ENCODE results near the gene ETV2. TPM values are rescaled to one million over a fixed set of nuclear protein-coding genes. Genes with fewer than 3 reads are reported as not detected.
"Not testable (repeated sequence)": the region's sequence is repeated elsewhere in the genome, so short reads cannot be mapped to it uniquely, and the experiment has no call there.

ETV2 gene
- total and polyA plus RNA-seq, 4 donors = 0.17 to 1.8 (median 1.1) TPM

GRCh38 chr19:35675589-35676140, 34.1 kb downstream of the ETV2 start:
- no peak overlapping the region for H3K4me3 ChIP-seq (ENCODE audit: low read depth in 1 of 3, low read length in 3 of 3)
- TF ChIP-seq TAF1 (conservative IDR thresholded peaks at IDR 0.05) (no peak), RAD21 (IDR thresholded peaks at IDR 0.05) (no peak), ATF3 (IDR thresholded peaks at IDR 0.05) (no peak), HNF4A (conservative IDR thresholded peaks at IDR 0.05) (no peak), SP1 (IDR thresholded peaks at IDR 0.05) (no peak), JUND (IDR thresholded peaks at IDR 0.05) (no peak), REST (IDR thresholded peaks at IDR 0.05) (no peak), FOXA2 (IDR thresholded peaks at IDR 0.05) (no peak), FOXA1 (IDR thresholded peaks at IDR 0.05) (no peak)
- H3K4me1 ChIP-seq (ENCODE audit: control insufficient read depth in 4 of 4, insufficient read depth in 4 of 4, low read length in 3 of 4) = peaks cover 0 to 6% (median 2%) of the 10 kb centered on the region in 4 donors
- no peak overlapping the region for H3K9ac ChIP-seq (ENCODE audit: low read depth in 1 of 2, low read length in 2 of 2)
- H3K36me3 ChIP-seq (ENCODE audit: control insufficient read depth in 4 of 4, insufficient read depth in 3 of 4, low read depth in 1 of 4, low read length in 3 of 4) = no peaks in the 10 kb centered on the region
- no peaks in the 10 kb centered on the region for H3K9me3 ChIP-seq (ENCODE audit: control insufficient read depth in 4 of 4, low read length in 3 of 4)
- 84% methylated on average over 15 of the region's 15 CpGs for WGBS
- no peak for DNase-seq (ENCODE audit: low spot score)
- no peaks in the 10 kb centered on the region for H3K27me3 ChIP-seq (ENCODE audit: control insufficient read depth in 4 of 4, insufficient read depth in 4 of 4, low read length in 3 of 4)
- no peak overlapping the region for H3K27ac ChIP-seq (ENCODE audit: low read depth in 1 of 2, low read length in 2 of 2)

DNA sequence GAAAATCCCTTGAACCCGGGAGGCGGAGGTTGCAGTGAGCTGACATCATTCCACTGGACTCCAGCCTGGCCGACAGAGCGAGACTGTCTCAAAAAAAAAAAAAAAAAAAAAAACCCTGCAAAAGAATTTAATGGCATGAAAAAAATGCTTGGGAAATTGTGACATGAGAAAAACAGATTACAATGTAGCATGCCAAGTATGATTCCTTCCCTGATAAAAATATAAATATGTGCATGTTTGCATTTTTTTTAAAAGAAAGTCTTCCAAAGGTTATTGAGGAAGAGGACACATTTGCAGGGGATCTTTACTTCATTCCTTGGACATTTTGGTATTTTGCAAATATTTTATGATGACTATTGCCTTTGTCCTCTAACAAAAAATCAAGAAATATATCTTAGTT, 48.3 kb downstream of the ETV2 start:
- no peak for DNase-seq (ENCODE audit: low spot score)
- H3K9ac ChIP-seq (ENCODE audit: low read depth in 1 of 2, low read length in 2 of 2) = no peak overlapping the region

GRCh38 chr19:35691106-35691505, 49.6 kb downstream of the ETV2 start:
- not testable (repeated sequence) for H3K4me1 ChIP-seq (ENCODE audit: control insufficient read depth in 4 of 4, insufficient read depth in 4 of 4, low read length in 3 of 4); H3K27ac ChIP-seq (ENCODE audit: low read depth in 1 of 2, low read length in 2 of 2); H3K4me3 ChIP-seq (ENCODE audit: low read depth in 1 of 3, low read length in 3 of 3); H3K27me3 ChIP-seq (ENCODE audit: control insufficient read depth in 4 of 4, insufficient read depth in 4 of 4, low read length in 3 of 4); H3K9ac ChIP-seq (ENCODE audit: low read depth in 1 of 2, low read length in 2 of 2); DNase-seq (ENCODE audit: low spot score); H3K36me3 ChIP-seq (ENCODE audit: control insufficient read depth in 4 of 4, insufficient read depth in 3 of 4, low read depth in 1 of 4, low read length in 3 of 4); H3K9me3 ChIP-seq (ENCODE audit: control insufficient read depth in 4 of 4, low read length in 3 of 4)
- WGBS = 95% methylated on average over 37 of the region's 37 CpGs

More for the DNA sequence above, 48.3 kb downstream of the ETV2 start:
- no peak overlapping the region for H3K4me3 ChIP-seq (ENCODE audit: low read depth in 1 of 3, low read length in 3 of 3)
- H3K27ac ChIP-seq (ENCODE audit: low read depth in 1 of 2, low read length in 2 of 2) = no peak overlapping the region
- H3K9me3 ChIP-seq (ENCODE audit: control insufficient read depth in 4 of 4, low read length in 3 of 4) = no peaks in the 10 kb centered on the region
- TF ChIP-seq FOXA1 (IDR thresholded peaks at IDR 0.05) (no peak), RXRA (IDR thresholded peaks at IDR 0.05) (no peak), YY1 (IDR thresholded peaks at IDR 0.05) (no peak)
- 80% methylated on average over 4 of the region's 4 CpGs for WGBS
- no peaks in the 10 kb centered on the region for H3K27me3 ChIP-seq (ENCODE audit: control insufficient read depth in 4 of 4, insufficient read depth in 4 of 4, low read length in 3 of 4)
- no peaks in the 10 kb centered on the region for H3K4me1 ChIP-seq (ENCODE audit: control insufficient read depth in 4 of 4, insufficient read depth in 4 of 4, low read length in 3 of 4)
- no peaks in the 10 kb centered on the region for H3K36me3 ChIP-seq (ENCODE audit: control insufficient read depth in 4 of 4, insufficient read depth in 3 of 4, low read depth in 1 of 4, low read length in 3 of 4)

- no peaks in the 10 kb centered on the region for H3K36me3 ChIP-seq (ENCODE audit: control insufficient read depth in 4 of 4, insufficient read depth in 3 of 4, low read depth in 1 of 4, low read length in 3 of 4)
- H3K4me1 ChIP-seq (ENCODE audit: control insufficient read depth in 4 of 4, insufficient read depth in 4 of 4, low read length in 3 of 4) = no peaks in the 10 kb centered on the region
- H3K27me3 ChIP-seq (ENCODE audit: control insufficient read depth in 4 of 4, insufficient read depth in 4 of 4, low read length in 3 of 4) = no peaks in the 10 kb centered on the region
- no peak overlapping the region for H3K9ac ChIP-seq (ENCODE audit: low read depth in 1 of 2, low read length in 2 of 2)
- 83% methylated on average over 11 of the region's 11 CpGs for WGBS
- H3K27ac ChIP-seq (ENCODE audit: low read depth in 1 of 2, low read length in 2 of 2) = no peak overlapping the region
- H3K4me3 ChIP-seq (ENCODE audit: low read depth in 1 of 3, low read length in 3 of 3) = no peak overlapping the region
- H3K9me3 ChIP-seq (ENCODE audit: control insufficient read depth in 4 of 4, low read length in 3 of 4) = no peaks in the 10 kb centered on the region
- no peak for TF ChIP-seq YY1 (IDR thresholded peaks at IDR 0.05)
- TF ChIP-seq, protein P1, sequence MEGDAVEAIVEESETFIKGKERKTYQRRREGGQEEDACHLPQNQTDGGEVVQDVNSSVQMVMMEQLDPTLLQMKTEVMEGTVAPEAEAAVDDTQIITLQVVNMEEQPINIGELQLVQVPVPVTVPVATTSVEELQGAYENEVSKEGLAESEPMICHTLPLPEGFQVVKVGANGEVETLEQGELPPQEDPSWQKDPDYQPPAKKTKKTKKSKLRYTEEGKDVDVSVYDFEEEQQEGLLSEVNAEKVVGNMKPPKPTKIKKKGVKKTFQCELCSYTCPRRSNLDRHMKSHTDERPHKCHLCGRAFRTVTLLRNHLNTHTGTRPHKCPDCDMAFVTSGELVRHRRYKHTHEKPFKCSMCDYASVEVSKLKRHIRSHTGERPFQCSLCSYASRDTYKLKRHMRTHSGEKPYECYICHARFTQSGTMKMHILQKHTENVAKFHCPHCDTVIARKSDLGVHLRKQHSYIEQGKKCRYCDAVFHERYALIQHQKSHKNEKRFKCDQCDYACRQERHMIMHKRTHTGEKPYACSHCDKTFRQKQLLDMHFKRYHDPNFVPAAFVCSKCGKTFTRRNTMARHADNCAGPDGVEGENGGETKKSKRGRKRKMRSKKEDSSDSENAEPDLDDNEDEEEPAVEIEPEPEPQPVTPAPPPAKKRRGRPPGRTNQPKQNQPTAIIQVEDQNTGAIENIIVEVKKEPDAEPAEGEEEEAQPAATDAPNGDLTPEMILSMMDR (IDR thresholded peaks at IDR 0.05; ENCODE audit: low read depth, low read length, missing input control) = no peak
- no peak for DNase-seq (ENCODE audit: low spot score)
These were observed 50.5 kb downstream of the ETV2 start for GRCh38 chr19:35692010-35692409.

Measured in liver (tissue), 9 donors.